Osteocyte (in vitro differentiated cells): ENCODE results near the gene CASZ1. TPM values are rescaled to one million over a fixed set of nuclear protein-coding genes. Genes with fewer than 3 reads are reported as not detected.

Experiments
- DNase-seq: peaks from one replicate; pipeline ENCODE4 v3.0.0; 2021; ENCODE audit warnings: mixed read lengths; ENCODE audit not compliant: unreplicated experiment; ENCODE audit errors: extremely low spot score
- H3K27ac Mint-ChIP-seq: one replicate; pipeline ENCODE4 v1.8.0; 2021; ENCODE audit warnings: mild to moderate bottlenecking, mixed read lengths; ENCODE audit not compliant: unreplicated experiment
- H3K27me3 Mint-ChIP-seq: one replicate; pipeline ENCODE4 v1.8.0; 2021; ENCODE audit warnings: mixed read lengths; ENCODE audit not compliant: unreplicated experiment
- H3K36me3 Mint-ChIP-seq: one replicate; pipeline ENCODE4 v1.8.0; 2021; ENCODE audit warnings: mixed read lengths; ENCODE audit not compliant: unreplicated experiment
- H3K4me1 Mint-ChIP-seq: one replicate; pipeline ENCODE4 v1.8.0; 2021; ENCODE audit warnings: mixed read lengths; ENCODE audit not compliant: unreplicated experiment
- H3K4me3 Mint-ChIP-seq: one replicate; pipeline ENCODE4 v1.8.0; 2021; ENCODE audit warnings: mild to moderate bottlenecking, moderate library complexity, mixed read lengths; ENCODE audit not compliant: unreplicated experiment
- H3K9me3 Mint-ChIP-seq: one replicate; pipeline ENCODE4 v1.8.0; 2021; ENCODE audit warnings: mixed read lengths; ENCODE audit not compliant: unreplicated experiment
- CTCF ChIP-seq: fragments of 200-600 bp; sonication (generic); IDR thresholded peaks from 2 replicates; pipeline ENCODE4 v1.5.0; 2021; ENCODE audit warnings: antibody characterized with exemption, mild to moderate bottlenecking, moderate library complexity
- total RNA-seq: library from RNA; stranded (reverse); gene quantifications from 2 replicates; pipeline ENCODE4 v1.2.1, GENCODE V29; 2021

The CASZ1 gene
- total RNA-seq, 1 donor from 2014 or later: 1.2 TPM

DNA sequence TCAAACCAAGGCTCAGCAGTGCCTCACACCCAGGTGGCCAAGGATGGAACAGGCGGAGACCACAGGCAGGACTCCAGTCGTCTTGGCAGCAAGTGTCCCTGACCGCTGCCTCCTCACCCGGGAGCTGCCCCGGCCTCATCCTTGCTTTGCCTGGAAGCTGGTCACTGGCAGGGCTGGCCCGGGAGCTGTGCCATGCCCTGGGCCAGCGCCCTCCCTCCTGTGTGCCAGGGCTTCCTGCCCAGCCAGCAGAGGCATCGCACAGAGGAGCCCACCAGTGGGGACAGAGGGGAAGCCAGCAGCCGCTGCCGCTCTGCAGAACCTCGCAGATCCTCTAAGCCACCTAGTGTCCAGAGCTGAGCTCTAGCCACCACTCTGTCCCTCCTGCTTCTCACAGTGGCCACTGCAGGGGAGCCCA is 7.8 kb downstream of the CASZ1 start:
- peaks cover 46% of the 10 kb centered on the region for H3K27me3 Mint-ChIP-seq
- no peaks in the 10 kb centered on the region for H3K9me3 Mint-ChIP-seq
- peaks cover 5% of the 10 kb centered on the region for H3K4me1 Mint-ChIP-seq
- H3K27ac Mint-ChIP-seq: no peak overlapping the region
- no peaks in the 10 kb centered on the region for H3K36me3 Mint-ChIP-seq
- peak; percentile 47 for TF ChIP-seq CTCF
- H3K4me3 Mint-ChIP-seq: no peak overlapping the region
- DNase-seq: no peak

- no peak for TF ChIP-seq CTCF
- Mint-ChIP-seq H3K4me1 (no peaks in the 10 kb centered on the region), H3K27me3 (peaks cover 35% of the 10 kb centered on the region), H3K36me3 (no peaks in the 10 kb centered on the region), H3K27ac (no peak overlapping the region), H3K4me3 (no peak overlapping the region), H3K9me3 (no peaks in the 10 kb centered on the region)
- no peak for DNase-seq
These were observed 9.2 kb downstream of the CASZ1 start for GRCh38 chr1:10787286-10787685.

DNA sequence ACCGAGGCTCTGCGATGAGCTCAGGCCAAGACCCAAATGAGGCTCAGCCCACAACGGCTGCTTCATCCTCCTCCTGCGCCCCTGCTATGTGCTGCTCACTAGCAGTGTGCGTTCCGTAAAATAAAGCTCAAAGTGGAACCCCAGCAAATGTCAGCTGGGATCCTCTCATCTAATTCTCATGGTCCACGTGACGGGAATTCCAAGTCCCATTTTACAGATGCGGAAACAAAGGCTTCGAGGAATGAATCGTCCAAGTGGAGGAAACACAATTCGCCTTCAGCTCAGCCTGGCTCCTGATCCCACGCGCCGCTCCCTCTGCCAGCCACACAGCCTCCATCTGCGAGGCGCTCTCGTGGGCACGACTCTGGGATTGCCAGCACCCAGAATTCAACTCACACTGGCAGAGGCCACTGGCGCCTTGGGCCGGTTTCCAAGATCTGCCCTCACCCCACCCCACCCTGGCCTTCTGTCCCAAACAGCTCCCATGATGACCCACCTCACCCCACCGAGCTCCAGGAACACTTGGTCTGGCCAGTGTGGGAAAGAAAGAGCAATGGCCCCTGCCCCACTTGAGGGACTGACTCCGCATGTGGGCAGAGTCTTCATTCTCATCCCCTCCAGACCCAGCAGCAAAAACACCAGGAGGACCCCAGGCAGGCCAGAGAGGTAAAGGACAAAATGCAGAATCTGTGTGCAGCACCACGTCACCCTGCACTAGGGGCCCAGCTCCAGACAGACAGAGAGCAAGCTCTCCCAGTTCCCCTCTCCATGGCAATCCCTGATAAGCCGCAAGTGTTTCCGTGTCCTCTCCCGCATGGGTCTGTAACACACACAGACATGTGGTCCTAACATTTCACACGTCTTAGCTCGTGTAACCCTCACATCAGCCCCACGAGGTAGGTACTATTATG is 10.5 kb downstream of the CASZ1 start:
- H3K4me1 Mint-ChIP-seq: no peaks in the 10 kb centered on the region
- H3K27me3 Mint-ChIP-seq: peaks cover 38% of the 10 kb centered on the region
- DNase-seq: no peak
- no peaks in the 10 kb centered on the region for H3K36me3 Mint-ChIP-seq
- H3K4me3 Mint-ChIP-seq: no peak overlapping the region
- TF ChIP-seq CTCF: no peak
- no peaks in the 10 kb centered on the region for H3K9me3 Mint-ChIP-seq
- no peak overlapping the region for H3K27ac Mint-ChIP-seq

DNA sequence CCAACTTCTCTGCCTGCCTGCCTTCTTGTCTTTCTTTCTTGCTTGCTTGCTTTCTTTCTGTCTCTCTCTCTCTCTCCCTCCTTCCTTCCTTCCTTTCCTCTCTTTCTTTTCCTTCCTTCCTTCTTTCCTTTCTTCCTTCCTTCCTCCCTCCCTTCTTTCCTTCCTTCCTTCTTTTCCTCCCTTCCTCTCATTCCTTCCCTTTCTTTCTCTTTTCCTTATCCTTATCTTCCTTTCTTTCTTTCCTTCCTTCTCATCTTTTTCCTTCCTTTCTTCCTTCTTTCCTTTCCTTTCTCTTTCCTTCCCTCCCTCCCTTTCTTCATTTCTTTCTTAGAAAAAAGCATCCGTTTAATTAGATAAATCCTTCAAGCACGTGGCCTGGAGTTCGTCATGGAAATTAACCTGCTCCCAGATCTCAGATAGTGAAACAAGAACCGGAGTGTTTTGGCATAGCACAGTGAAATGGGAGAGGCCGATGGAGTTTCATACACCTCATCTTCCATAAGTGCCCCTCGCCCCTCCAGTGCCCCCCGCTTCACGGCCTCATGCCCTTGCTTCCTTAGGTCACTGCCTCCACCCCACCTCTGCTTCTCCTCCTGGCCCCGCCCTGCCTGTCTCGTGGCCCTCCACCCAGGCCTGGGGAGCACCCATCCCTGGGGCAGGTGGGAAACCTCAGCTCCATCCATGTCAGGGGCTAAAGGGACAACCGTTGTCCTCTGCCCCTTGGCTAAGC is 11.3 kb downstream of the CASZ1 start:
- Mint-ChIP-seq H3K4me1 (no peaks in the 10 kb centered on the region), H3K27ac (no peak overlapping the region), H3K36me3 (no peaks in the 10 kb centered on the region), H3K4me3 (no peak overlapping the region), H3K27me3 (peaks cover 38% of the 10 kb centered on the region), H3K9me3 (no peaks in the 10 kb centered on the region)
- DNase-seq: no peak
- no peak for TF ChIP-seq CTCF
